GM12878 (cell line): ENCODE data around the gene CACNA2D4. TPM values are rescaled to one million over a fixed set of nuclear protein-coding genes. Genes with fewer than 3 reads are reported as not detected.

Experiments
- ATAC-seq: fragments of 200-7000 bp; cut with Tn5 transposase; 3 replicates; pipeline ENCODE4 v1.9.1; 2020; ENCODE audit warnings: mild to moderate bottlenecking, moderate library complexity
- BruUV-seq: library from RNA; stranded (reverse); fragments of 400-500 nt; replicated peaks from 2 replicates; lab custom pipeline; 2021; lab: Mats Ljungman, UMichigan
- CTCF ChIA-PET: fragments of 300-600 bp; sonication (Branson Sonifier 250); formaldehyde crosslinking; extraction: SDS; loops from one replicate; lab custom pipeline; 2021; ENCODE audit warnings: inconsistent platforms; lab: Yijun Ruan, JAX
- POLR2A ChIA-PET: fragments of 350-600 bp; formaldehyde crosslinking; extraction: SDS; loops from one replicate; lab custom pipeline; 2021; ENCODE audit warnings: inconsistent platforms; lab: Charles Lee
- RAD21 ChIA-PET: fragments of 300-600 bp; sonication (Branson Sonifier 250); formaldehyde crosslinking; loops from one replicate; lab custom pipeline; 2023; ENCODE audit warnings: antibody characterized with exemption; ENCODE audit not compliant: unreplicated experiment; lab: Charles Lee
- SMC1A ChIA-PET: fragments of 300-600 bp; sonication (Branson Sonifier 250); formaldehyde crosslinking; loops from one replicate; lab custom pipeline; 2023; ENCODE audit not compliant: unreplicated experiment, uncharacterized antibody; lab: Charles Lee
- DNase-seq: peaks from one replicate; pipeline ENCODE4 v3.0.0-alpha.2; 2011; ENCODE audit warnings: low read depth, low spot score
- FAIRE-seq: peaks from 3 replicates; lab custom pipeline; 2011; peaks lifted over from hg19 to GRCh38; lab: Jason Lieb, UNC
- H2AFZ ChIP-seq: 2 replicates; pipeline ENCODE4 v1.6.0; 2011; ENCODE audit warnings: low read depth, low read length, control low read depth; ENCODE audit not compliant: control insufficient read depth
- H3K27ac ChIP-seq: 2 replicates; pipeline ENCODE4 v1.5.1; 2011; ENCODE audit warnings: control low read depth; ENCODE audit not compliant: control insufficient read depth, insufficient read depth
- H3K27me3 ChIP-seq, 2 experiments: replicated peaks in 1 of 2; 2 replicates each; pipeline versions ENCODE4 v1.6.0 to v1.6.1; 2011; ENCODE audit warnings: low read length in 1 of 2; ENCODE audit not compliant: control insufficient read depth in 2 of 2, insufficient read depth in 2 of 2
- H3K36me3 ChIP-seq, 2 experiments: 2 replicates each; pipeline ENCODE4 v1.5.1; 2011; ENCODE audit warnings: low read length in 1 of 2; ENCODE audit not compliant: control insufficient read depth in 2 of 2, insufficient read depth in 2 of 2
- H3K4me1 ChIP-seq: 2 replicates; pipeline ENCODE4 v1.6.1; 2011; ENCODE audit warnings: mild to moderate bottlenecking, low read length, moderate library complexity, mixed read lengths; ENCODE audit not compliant: control insufficient read depth, insufficient read depth
- H3K4me2 ChIP-seq: 2 replicates; pipeline ENCODE4 v1.6.0; 2011; ENCODE audit warnings: control low read depth; ENCODE audit not compliant: control insufficient read depth, insufficient read depth
- H3K4me3 ChIP-seq: fragments of 200-600 bp; sonication (generic); 2 replicates; pipeline ENCODE4 v1.5.1; 2016
- H3K79me2 ChIP-seq: 2 replicates; pipeline ENCODE4 v1.6.0; 2011; ENCODE audit warnings: low read length; ENCODE audit not compliant: control insufficient read depth, insufficient read depth
- H3K9ac ChIP-seq: 2 replicates; pipeline ENCODE4 v1.8.0; 2011; ENCODE audit warnings: low read length, control low read depth, mixed read lengths; ENCODE audit not compliant: control insufficient read depth, insufficient read depth
- H3K9me3 ChIP-seq: replicated peaks from 3 replicates; pipeline ENCODE4 v1.5.1; 2011; ENCODE audit warnings: mild to moderate bottlenecking, low read length; ENCODE audit not compliant: control insufficient read depth, insufficient read depth
- H4K20me1 ChIP-seq: 2 replicates; pipeline ENCODE4 v1.6.0; 2011; ENCODE audit not compliant: control insufficient read depth, insufficient read depth
- BMI1 ChIP-seq: fragments of 450-650 bp; IDR thresholded peaks from 2 replicates; pipeline ENCODE4 v1.6.1; 2016; ENCODE audit warnings: mild to moderate bottlenecking, moderate library complexity, borderline replicate concordance
- CUX1 ChIP-seq: IDR thresholded peaks from 2 replicates; pipeline ENCODE4 v1.6.1; 2012; ENCODE audit warnings: improper control_type of control experiment, low read depth, low read length; ENCODE audit not compliant: insufficient replicate concordance
- E4F1 ChIP-seq: fragments of 450-650 bp; IDR thresholded peaks from 2 replicates; pipeline ENCODE4 v1.6.1; 2018; ENCODE audit warnings: borderline replicate concordance, mild to moderate bottlenecking; ENCODE audit not compliant: partially characterized antibody
- HDAC2 ChIP-seq: fragments of 200-600 bp; sonication (generic); IDR thresholded peaks from 2 replicates; pipeline ENCODE4 v1.6.1; 2017
- IKZF2 ChIP-seq, 2 experiments: fragments of 450-650 bp; IDR thresholded peaks; 2 replicates each; pipeline ENCODE4 v1.6.1; 2017; ENCODE audit warnings: mild to moderate bottlenecking in 2 of 2, moderate library complexity in 2 of 2
- POLR2AphosphoS2 ChIP-seq: IDR thresholded peaks from 2 replicates; pipeline ENCODE4 v1.6.1; 2011; ENCODE audit warnings: low read depth, mild to moderate bottlenecking, low read length, improper control_type of control experiment, moderate library complexity
- ZBTB40 ChIP-seq: fragments of 450-650 bp; IDR thresholded peaks from 2 replicates; pipeline ENCODE4 v1.6.1; 2016; ENCODE audit warnings: mild to moderate bottlenecking, moderate library complexity, borderline replicate concordance
- WGBS: methylation state at CpG from one replicate; pipeline ENCODE4 v1.1.6; 2016; ENCODE audit warnings: low lambda C conversion rate; ENCODE audit not compliant: insufficient replicate concordance, insufficient coverage; ENCODE audit errors: missing lambda C conversion rate; 5-methylcytosine and 5-hydroxymethylcytosine counted together
- in situ Hi-C: fragments of 300-500 bp; cut with MboI; formaldehyde crosslinking; loops from 9 replicates; pipeline ENCODE4 v1.14.3; 2018; ENCODE audit warnings: mixed read lengths
- intact Hi-C: fragments of 100-400 bp; cut with micrococcal nuclease; formaldehyde crosslinking; loops from one replicate; pipeline ENCODE4 v1.14.2; 2022; ENCODE audit not compliant: unreplicated experiment
- polyA plus RNA-seq, 11 experiments: library from polyadenylated mRNA; depleted of rRNA in 4 of 11; unstranded in 6 of 11; stranded (reverse) in 5 of 11; fragments of >200 nt; fragmentation: Nextera tagmentation in 4 of 11; fragmentation: Illumina TruSeq in 1 of 11; extraction: Ambion mirVana in 4 of 11; extraction: Trizol in 1 of 11; gene quantifications; 1 replicate in 1 of 11; 2 replicates in 10 of 11; pipeline versions ENCODE4 v1.2.1 to v1.2.3, GENCODE V29; 2011 to 2016; ENCODE audit warnings: inconsistent platforms in 2 of 11, missing spikeins in 2 of 11, low read depth in 1 of 11
- total RNA-seq, 4 experiments: library from RNA; depleted of rRNA in 3 of 4; stranded (reverse); fragments of >200 nt in 3 of 4; fragmentation: Illumina TruSeq in 1 of 4; extraction: Trizol in 1 of 4; gene quantifications; 2 replicates each; pipeline versions ENCODE4 v1.2.1 to v1.2.3, GENCODE V29; 2013 to 2021

Gene CACNA2D4
- total and polyA plus RNA-seq, 10 of the 15 experiments (the other 5 are each of a cell fraction or from before 2014, with no cell fraction given), result 0.03 to 1.0 (median 0.65) TPM

GRCh38 chr12:1922985-1923384 is 4.5 kb upstream of the CACNA2D4 start (continued):
- TF ChIP-seq HDAC2 (no peak), CUX1 (no peak)

- DNase-seq (no peak), ATAC-seq (no peak), FAIRE-seq (no peak)
- H3K4me1 ChIP-seq, result peaks cover 8% of the 10 kb centered on the region; the same call in 1 of the 2 replicates
- ChIA-PET SMC1A (no interaction called here), CTCF (interaction anchor here (0.6 to 3.2 kb wide), 2 partner anchors 11 to 18 kb away, joined by 3 to 12 read pairs; no protein-coding TSS in a partner anchor), RAD21 (no interaction called here), POLR2A (no interaction called here)
- peaks cover 0 to 6% of the 10 kb centered on the region in 2 experiments; a peak in 2 of 4 replicates for H3K27me3 ChIP-seq
- H3K9me3 ChIP-seq, result no peaks in the 10 kb centered on the region; the same call in 2 of the 3 replicates
- H3K4me2 ChIP-seq, result no peak overlapping the region
- no peaks in the 10 kb centered on the region for H3K79me2 ChIP-seq
- H3K36me3 ChIP-seq, result no peaks in the 10 kb centered on the region
- no TSS peak for BruUV-seq
- no peak overlapping the region for H3K9ac ChIP-seq
- intact Hi-C loops, result no loop called here
- H3K27ac ChIP-seq, result no peak overlapping the region
- no peak overlapping the region for H2AFZ ChIP-seq
- WGBS, result 72% methylated on average over 36 of the region's 40 CpGs
- in situ Hi-C loops, result no loop called here
- no peaks in the 10 kb centered on the region for H4K20me1 ChIP-seq
- H3K4me3 ChIP-seq, result no peak overlapping the region
- no peak for TF ChIP-seq POLR2AphosphoS2
- TF ChIP-seq E4F1, result no peak
- TF ChIP-seq BMI1, result no peak
- no peak for TF ChIP-seq IKZF2 (IDR thresholded peaks at IDR 0.05)
- TF ChIP-seq ZBTB40, result no peak
These were observed 3.7 kb upstream of the CACNA2D4 start for GRCh38 chr12:1922075-1922709.
